ENCODE data around the gene TMEM120B. TPM values are rescaled to one million over a fixed set of nuclear protein-coding genes. Genes with fewer than 3 reads are reported as not detected.
A peak's percentile ranks its signal among the peaks of the same experiment; 100 is the strongest.

Gene TMEM120B
- total RNA-seq, 1 donor from 2014 or later, result 17.1 TPM

- H3K4me1 ChIP-seq, result peaks cover 5% of the 10 kb centered on the region
- TF ChIP-seq CTCF (IDR thresholded peaks at IDR 0.05), result no peak
- no peaks in the 10 kb centered on the region for H3K9me3 ChIP-seq
- ATAC-seq (no peak), DNase-seq (no peak)
- H3K27ac ChIP-seq, result no peak overlapping the region
- H3K4me3 ChIP-seq, result no peak overlapping the region
- intact Hi-C loops (cut with DNase I), result no loop called here
- H3K27me3 ChIP-seq, result no peaks in the 10 kb centered on the region
- H3K36me3 ChIP-seq, result no peaks in the 10 kb centered on the region
These were observed 35.6 kb downstream of the TMEM120B start for GRCh38 chr12:121748218-121748570.

GRCh38 chr12:121748571-121749265 lies 36.2 kb downstream of the TMEM120B start:
- no peak for TF ChIP-seq CTCF (IDR thresholded peaks at IDR 0.05)
- ATAC-seq (peak; percentile 29), DNase-seq (no peak)
- intact Hi-C loops (cut with DNase I), result no loop called here
- H3K9me3 ChIP-seq, result no peaks in the 10 kb centered on the region
- no peaks in the 10 kb centered on the region for H3K27me3 ChIP-seq
- H3K27ac ChIP-seq, result no peak overlapping the region
- H3K36me3 ChIP-seq, result no peaks in the 10 kb centered on the region
- H3K4me1 ChIP-seq, result peaks cover 8% of the 10 kb centered on the region
- H3K4me3 ChIP-seq, result no peak overlapping the region

- intact Hi-C loops (cut with DNase I), result no loop called here
- Histone ChIP-seq H3K9me3 (no peaks in the 10 kb centered on the region), H3K4me1 (peaks cover 9% of the 10 kb centered on the region), H3K27me3 (no peaks in the 10 kb centered on the region), H3K27ac (no peak overlapping the region), H3K36me3 (no peaks in the 10 kb centered on the region), H3K4me3 (no peak overlapping the region)
- TF ChIP-seq CTCF (IDR thresholded peaks at IDR 0.05), result no peak
- ATAC-seq, result no peak
- no peak for DNase-seq
These were observed 36.7 kb downstream of the TMEM120B start for GRCh38 chr12:121749267-121749666.

GRCh38 chr12:121750507-121750955 lies 38.0 kb downstream of the TMEM120B start:
- H3K4me1 ChIP-seq, result peaks cover 9% of the 10 kb centered on the region
- peak; percentile 2 for ATAC-seq
- intact Hi-C loops (cut with DNase I), result no loop called here
- no peak overlapping the region for H3K27ac ChIP-seq
- no peak for DNase-seq
- H3K4me3 ChIP-seq, result no peak overlapping the region
- no peaks in the 10 kb centered on the region for H3K27me3 ChIP-seq
- H3K36me3 ChIP-seq, result no peaks in the 10 kb centered on the region
- H3K9me3 ChIP-seq, result no peaks in the 10 kb centered on the region
- no peak for TF ChIP-seq CTCF (IDR thresholded peaks at IDR 0.05)

- H3K36me3 ChIP-seq, result no peaks in the 10 kb centered on the region
- H3K27ac ChIP-seq, result no peak overlapping the region
- no peaks in the 10 kb centered on the region for H3K27me3 ChIP-seq
- TF ChIP-seq CTCF (IDR thresholded peaks at IDR 0.05), result no peak
- no peaks in the 10 kb centered on the region for H3K9me3 ChIP-seq
- intact Hi-C loops (cut with DNase I), result no loop called here
- H3K4me3 ChIP-seq, result no peak overlapping the region
- H3K4me1 ChIP-seq, result peaks cover 9% of the 10 kb centered on the region
- ATAC-seq (no peak), DNase-seq (no peak)
These were observed 38.5 kb downstream of the TMEM120B start for GRCh38 chr12:121751034-121751433.
